Activated T-helper 17 cell treated with anti-CD3 and anti-CD28 coated beads, Interleukin-2, amount 50 U/mL, for 72 hours (primary cell): Measurements from ENCODE around the gene WWP2. TPM values are rescaled to one million over a fixed set of nuclear protein-coding genes. Genes with fewer than 3 reads are reported as not detected.
"Not testable (repeated sequence)": the region's sequence is repeated elsewhere in the genome, so short reads cannot be mapped to it uniquely, and the experiment has no call there.

Experiments
- ATAC-seq: fragments of 150-1000 bp; cut with Tn5 transposase; replicated peaks from 2 replicates; pipeline ENCODE4 v1.10.0; 2021; ENCODE audit warnings: mild to moderate bottlenecking, moderate library complexity
- H3K27ac Mint-ChIP-seq: one replicate; pipeline ENCODE4 v1.8.0; 2022; ENCODE audit warnings: mixed read lengths
- H3K27me3 Mint-ChIP-seq: one replicate; pipeline ENCODE4 v1.8.0; 2022; ENCODE audit warnings: mixed read lengths
- H3K36me3 Mint-ChIP-seq: one replicate; pipeline ENCODE4 v1.8.0; 2022; ENCODE audit warnings: low read depth, mild to moderate bottlenecking, mixed read lengths
- H3K4me1 Mint-ChIP-seq: one replicate; pipeline ENCODE4 v1.8.0; 2022; ENCODE audit warnings: mixed read lengths
- H3K4me3 Mint-ChIP-seq: one replicate; pipeline ENCODE4 v1.8.0; 2022; ENCODE audit warnings: mild to moderate bottlenecking, mixed read lengths
- H3K9me3 Mint-ChIP-seq: one replicate; pipeline ENCODE4 v1.8.0; 2022; ENCODE audit warnings: mixed read lengths
- total RNA-seq, 2 donors: library from RNA; stranded (reverse); gene quantifications; one replicate each; pipeline ENCODE4 v1.2.3, GENCODE V29; 2022

Gene WWP2
- total RNA-seq, 2 donors from 2014 or later = 55.1 to 55.7 TPM

- Mint-ChIP-seq H3K27ac (peak overlapping the region; percentile 92), H3K4me3 (peak overlapping the region; percentile 91), H3K4me1 (peaks cover 32% of the 10 kb centered on the region), H3K27me3 (no peaks in the 10 kb centered on the region), H3K9me3 (no peaks in the 10 kb centered on the region), H3K36me3 (peaks cover 4% of the 10 kb centered on the region)
- ATAC-seq = no peak
Measured at GRCh38 chr16:69763599-69763942, 1.4 kb downstream of the WWP2 start.

DNA sequence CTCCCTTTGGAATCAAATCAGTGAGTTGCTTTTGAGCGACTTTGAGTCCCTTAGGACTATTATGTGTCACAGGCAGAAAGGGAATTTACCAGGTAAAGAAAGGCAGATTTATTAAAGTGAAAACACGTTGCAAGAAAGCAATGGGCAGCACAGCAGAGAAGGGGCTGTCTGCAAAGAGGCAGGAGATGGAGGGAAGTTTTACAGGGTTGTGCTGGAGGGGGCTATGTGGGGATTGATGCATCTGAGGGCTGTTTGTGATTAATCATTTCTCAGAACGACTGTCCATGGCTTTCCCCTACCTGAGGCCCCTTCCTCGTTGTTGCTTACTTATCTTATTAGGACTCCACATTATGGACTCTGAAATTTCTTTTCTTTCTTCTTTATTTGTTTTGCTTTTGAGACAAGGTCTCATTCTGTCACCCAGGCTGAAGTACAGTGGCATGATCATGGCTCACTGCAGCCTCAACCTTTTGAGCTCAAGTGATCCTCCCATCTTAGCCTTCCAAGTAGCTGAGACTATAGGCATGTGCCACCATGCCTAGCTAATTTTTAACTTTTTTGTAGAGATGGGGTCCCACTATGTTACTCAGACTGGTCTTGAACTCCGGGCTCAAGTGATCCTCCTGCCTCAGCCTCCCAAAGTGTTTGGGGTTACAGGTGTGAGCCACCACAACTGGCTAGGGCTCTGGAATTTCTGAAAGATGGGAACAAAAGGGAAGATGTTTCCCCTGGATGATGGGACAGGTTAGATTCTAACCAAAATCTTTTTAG lies 5.5 kb downstream of the WWP2 start:
- Mint-ChIP-seq H3K9me3 (no peaks in the 10 kb centered on the region), H3K27me3 (no peaks in the 10 kb centered on the region), H3K4me1 (peaks cover 45% of the 10 kb centered on the region), H3K4me3 (peak overlapping the region; percentile 27), H3K36me3 (peaks cover 4% of the 10 kb centered on the region), H3K27ac (peak overlapping the region; percentile 6)
- ATAC-seq = peak; percentile 33

GRCh38 chr16:69768666-69769065 lies 6.5 kb downstream of the WWP2 start:
- Mint-ChIP-seq H3K36me3 (no peaks in the 10 kb centered on the region), H3K4me1 (peaks cover 43% of the 10 kb centered on the region), H3K4me3 (no peak overlapping the region), H3K9me3 (no peaks in the 10 kb centered on the region), H3K27me3 (no peaks in the 10 kb centered on the region), H3K27ac (peak overlapping the region; percentile 17)
- no peak for ATAC-seq

DNA sequence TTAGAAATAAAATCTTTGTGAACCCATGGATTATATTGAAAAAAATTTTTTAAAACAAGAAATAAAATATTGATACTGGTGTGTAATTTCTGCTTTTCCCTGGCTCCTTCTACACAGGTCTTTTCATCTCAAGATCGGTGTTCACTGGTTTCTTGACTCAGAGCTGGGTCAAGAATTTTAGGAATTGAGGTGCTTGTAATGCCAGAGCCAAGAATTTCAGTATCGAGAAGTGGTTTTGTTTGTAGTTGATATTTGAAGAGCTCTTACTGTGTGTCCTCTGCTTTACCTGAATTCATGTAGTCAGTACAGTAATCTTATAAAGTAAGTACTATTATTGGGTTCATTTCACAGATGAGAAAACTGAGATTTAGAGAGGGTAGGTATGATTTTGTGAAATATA lies 7.3 kb downstream of the WWP2 start:
- Mint-ChIP-seq H3K4me1 (peaks cover 50% of the 10 kb centered on the region), H3K9me3 (no peaks in the 10 kb centered on the region), H3K36me3 (peaks cover 6% of the 10 kb centered on the region), H3K4me3 (no peak overlapping the region), H3K27me3 (no peaks in the 10 kb centered on the region), H3K27ac (no peak overlapping the region)
- no peak for ATAC-seq

- H3K36me3 Mint-ChIP-seq = peaks cover 28% of the 10 kb centered on the region
- peak overlapping the region; percentile 63 for H3K4me3 Mint-ChIP-seq
- H3K27ac Mint-ChIP-seq = peak overlapping the region; percentile 86
- ATAC-seq = no peak
- H3K27me3 Mint-ChIP-seq = no peaks in the 10 kb centered on the region
- H3K9me3 Mint-ChIP-seq = peaks cover 5% of the 10 kb centered on the region
- H3K4me1 Mint-ChIP-seq = peaks cover 46% of the 10 kb centered on the region
Measured at GRCh38 chr16:69771651-69771967, 9.5 kb downstream of the WWP2 start.

DNA sequence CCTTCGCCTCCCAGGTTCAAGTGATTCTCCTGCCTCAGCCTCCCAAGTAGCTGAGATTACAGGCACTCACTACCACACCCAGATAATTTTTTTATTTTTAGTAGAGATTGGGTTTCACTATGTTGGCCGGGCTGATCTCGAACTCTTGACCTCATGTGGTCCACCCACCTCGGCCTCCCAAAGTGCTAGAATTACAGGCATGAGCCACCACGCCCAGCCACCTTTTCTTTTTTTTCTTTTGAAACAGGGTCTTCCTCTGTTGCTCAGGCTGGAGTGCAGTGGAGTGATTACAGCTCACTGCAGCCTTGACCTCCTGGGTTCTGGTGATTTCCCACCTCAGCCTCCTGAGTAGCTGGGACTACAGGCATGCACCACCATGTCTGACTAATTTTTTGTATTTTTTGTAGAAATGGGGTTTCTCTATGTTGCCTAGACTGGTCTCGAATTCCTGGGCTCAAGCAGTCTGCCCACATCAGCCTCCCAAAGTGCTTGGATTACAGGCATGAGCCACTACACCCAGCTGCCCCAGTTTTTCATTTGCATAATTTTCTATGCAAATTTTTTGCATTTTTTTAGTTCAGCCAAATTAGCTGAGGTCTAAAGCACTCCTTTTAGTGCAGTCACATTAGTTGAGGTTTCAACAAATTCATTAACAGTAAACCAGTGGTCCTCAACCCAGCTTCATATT lies 11.3 kb downstream of the WWP2 start:
- H3K4me1 Mint-ChIP-seq = peaks cover 35% of the 10 kb centered on the region
- peak; percentile 17 for ATAC-seq
- H3K4me3 Mint-ChIP-seq = peak overlapping the region; percentile 48
- peak overlapping the region; percentile 83 for H3K27ac Mint-ChIP-seq
- H3K27me3 Mint-ChIP-seq = no peaks in the 10 kb centered on the region
- peaks cover 28% of the 10 kb centered on the region for H3K36me3 Mint-ChIP-seq
- H3K9me3 Mint-ChIP-seq = peaks cover 5% of the 10 kb centered on the region

DNA sequence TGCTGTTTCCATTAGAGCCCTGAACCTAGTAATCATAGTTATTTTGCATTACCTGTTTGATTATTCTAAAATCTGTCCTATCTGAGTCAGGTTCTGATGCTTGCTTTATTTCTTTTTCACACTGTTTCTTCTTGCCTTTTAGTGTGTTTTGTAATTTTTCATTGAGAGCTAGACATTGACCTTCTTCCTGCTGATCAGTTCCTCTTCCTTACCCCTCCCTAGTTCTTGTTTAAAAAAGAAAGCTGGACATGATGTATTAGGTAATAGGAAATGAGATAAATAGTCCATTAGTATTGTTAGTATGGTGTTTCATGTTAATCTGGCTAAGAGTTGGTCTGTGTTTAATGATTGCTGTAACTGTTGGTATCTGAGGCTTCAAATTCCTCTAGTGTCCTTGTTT lies 13.4 kb downstream of the WWP2 start:
- H3K4me3 Mint-ChIP-seq = no peak overlapping the region
- H3K4me1 Mint-ChIP-seq = peaks cover 30% of the 10 kb centered on the region
- peaks cover 5% of the 10 kb centered on the region for H3K9me3 Mint-ChIP-seq
- no peak overlapping the region for H3K27ac Mint-ChIP-seq
- no peaks in the 10 kb centered on the region for H3K27me3 Mint-ChIP-seq
- peaks cover 36% of the 10 kb centered on the region for H3K36me3 Mint-ChIP-seq
- no peak for ATAC-seq

GRCh38 chr16:69779724-69780123 lies 17.6 kb downstream of the WWP2 start:
- Mint-ChIP-seq H3K36me3 (peaks cover 59% of the 10 kb centered on the region), H3K4me1 (peaks cover 11% of the 10 kb centered on the region), H3K9me3 (peaks cover 5% of the 10 kb centered on the region), H3K27me3 (no peaks in the 10 kb centered on the region), H3K4me3 (no peak overlapping the region), H3K27ac (no peak overlapping the region)
- no peak for ATAC-seq

- peak overlapping the region; percentile 66 for H3K27ac Mint-ChIP-seq
- no peak for ATAC-seq
- no peaks in the 10 kb centered on the region for H3K27me3 Mint-ChIP-seq
- peaks cover 5% of the 10 kb centered on the region for H3K4me1 Mint-ChIP-seq
- H3K36me3 Mint-ChIP-seq = peaks cover 59% of the 10 kb centered on the region
- H3K9me3 Mint-ChIP-seq = no peaks in the 10 kb centered on the region
- H3K4me3 Mint-ChIP-seq = no peak overlapping the region
Measured at GRCh38 chr16:69781118-69781517, 19.0 kb downstream of the WWP2 start.

DNA sequence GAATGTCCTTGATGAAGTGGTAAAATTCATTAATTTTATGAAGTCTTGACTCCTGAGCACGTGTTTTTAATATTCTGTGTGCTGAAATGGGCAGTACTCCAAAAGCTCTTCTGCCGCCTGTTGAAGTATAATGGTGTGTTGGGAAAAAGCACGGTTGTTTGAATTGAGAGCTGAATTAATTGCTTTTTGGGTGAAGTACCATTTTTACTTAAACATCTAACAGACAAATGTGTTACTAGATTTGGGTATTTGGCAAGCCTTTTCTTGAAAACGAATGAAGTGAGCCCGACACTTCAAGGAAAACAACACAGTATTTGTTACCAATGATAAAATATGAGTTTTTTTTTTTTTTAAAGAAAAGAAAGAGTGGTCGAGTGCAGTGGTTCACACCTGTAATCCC lies 22.5 kb downstream of the WWP2 start:
- peaks cover 5% of the 10 kb centered on the region for H3K4me1 Mint-ChIP-seq
- no peak overlapping the region for H3K27ac Mint-ChIP-seq
- ATAC-seq = no peak
- H3K36me3 Mint-ChIP-seq = peaks cover 85% of the 10 kb centered on the region
- no peaks in the 10 kb centered on the region for H3K27me3 Mint-ChIP-seq
- H3K9me3 Mint-ChIP-seq = no peaks in the 10 kb centered on the region
- no peak overlapping the region for H3K4me3 Mint-ChIP-seq

- Mint-ChIP-seq H3K27me3 (no peaks in the 10 kb centered on the region), H3K4me3 (no peak overlapping the region), H3K9me3 (no peaks in the 10 kb centered on the region), H3K36me3 (peaks cover 84% of the 10 kb centered on the region), H3K4me1 (no peaks in the 10 kb centered on the region), H3K27ac (no peak overlapping the region)
- no peak for ATAC-seq
Measured at GRCh38 chr16:69787883-69788282, 25.8 kb downstream of the WWP2 start.

GRCh38 chr16:69791391-69791847 lies 29.3 kb downstream of the WWP2 start:
- not testable (repeated sequence) for H3K4me3 Mint-ChIP-seq, H3K9me3 Mint-ChIP-seq, H3K27me3 Mint-ChIP-seq, ATAC-seq, H3K4me1 Mint-ChIP-seq
- Mint-ChIP-seq H3K27ac (peak overlapping the region; percentile 30), H3K36me3 (peaks cover 63% of the 10 kb centered on the region)

GRCh38 chr16:69793526-69793925 lies 31.4 kb downstream of the WWP2 start:
- Mint-ChIP-seq H3K4me1 (no peaks in the 10 kb centered on the region), H3K27me3 (no peaks in the 10 kb centered on the region), H3K27ac (no peak overlapping the region), H3K9me3 (no peaks in the 10 kb centered on the region), H3K4me3 (no peak overlapping the region), H3K36me3 (peaks cover 58% of the 10 kb centered on the region)
- no peak for ATAC-seq

DNA sequence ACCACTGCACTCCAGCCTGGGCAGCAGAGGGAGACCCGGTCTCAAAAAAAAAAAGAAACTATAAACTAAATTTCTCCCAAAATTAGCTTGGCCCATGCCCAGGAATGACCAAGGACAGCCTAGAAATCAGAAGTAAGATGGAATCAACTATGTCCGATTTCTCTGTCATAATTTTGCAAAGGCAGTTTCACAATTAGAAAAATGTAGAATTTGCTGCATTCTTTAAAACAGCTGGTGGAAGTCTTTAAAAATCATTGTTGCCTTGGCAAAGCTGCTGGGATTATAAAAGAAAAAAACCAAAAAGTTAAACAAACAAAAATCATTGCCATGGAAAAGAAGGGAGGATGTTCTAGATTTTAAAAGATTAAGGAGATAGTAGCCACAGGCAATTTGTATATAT lies 32.4 kb downstream of the WWP2 start:
- Mint-ChIP-seq H3K27me3 (no peaks in the 10 kb centered on the region), H3K9me3 (no peaks in the 10 kb centered on the region), H3K4me3 (no peak overlapping the region), H3K4me1 (no peaks in the 10 kb centered on the region), H3K27ac (no peak overlapping the region), H3K36me3 (peaks cover 59% of the 10 kb centered on the region)
- ATAC-seq = no peak
